WERI-Rb-1 (cell line): ENCODE measurements around the gene NAT9.
A peak's percentile ranks its signal among the peaks of the same experiment; 100 is the strongest.

Experiments
- DNase-seq: peaks from one replicate; pipeline ENCODE4 v3.0.0-alpha.2; 2020
- H3K27ac ChIP-seq: fragments of 250-450 bp; sonication (Bioruptor Pico); 2 replicates; pipeline ENCODE4 v1.5.1; 2020; ENCODE audit warnings: mild to moderate bottlenecking, moderate library complexity
- H3K27me3 ChIP-seq: fragments of 250-450 bp; sonication (Bioruptor Pico); 2 replicates; pipeline ENCODE4 v1.5.1; 2021; ENCODE audit warnings: mild to moderate bottlenecking, low read depth, moderate library complexity; ENCODE audit not compliant: insufficient read depth, severe bottlenecking
- H3K36me3 ChIP-seq: fragments of 250-450 bp; sonication (Bioruptor Pico); 2 replicates; pipeline ENCODE4 v1.5.1; 2020; ENCODE audit warnings: mild to moderate bottlenecking, moderate library complexity
- H3K4me3 ChIP-seq: 2 replicates; pipeline ENCODE4 v1.5.1; 2011; ENCODE audit warnings: low read depth, mild to moderate bottlenecking, control low read depth, low read length
- H3K9me3 ChIP-seq: fragments of 250-450 bp; sonication (Bioruptor Pico); 2 replicates; pipeline ENCODE4 v1.5.1; 2021; ENCODE audit warnings: mild to moderate bottlenecking, moderate library complexity; ENCODE audit not compliant: severe bottlenecking
- CTCF ChIP-seq: IDR thresholded peaks from 2 replicates; pipeline ENCODE4 v1.5.1; 2011; ENCODE audit warnings: low read depth, mild to moderate bottlenecking, control low read depth, inconsistent platforms, low read length

Gene NAT9

GRCh38 chr17:74801896-74802295 is 25.8 kb upstream of the NAT9 start:
- H3K9me3 ChIP-seq: no peaks in the 10 kb centered on the region
- no peaks in the 10 kb centered on the region for H3K27me3 ChIP-seq
- no peak for TF ChIP-seq CTCF
- H3K27ac ChIP-seq: peak overlapping the region; percentile 29
- no peak for DNase-seq
- H3K36me3 ChIP-seq: peaks cover 52% of the 10 kb centered on the region
- H3K4me3 ChIP-seq: no peak overlapping the region

- H3K9me3 ChIP-seq: no peaks in the 10 kb centered on the region
- no peak for TF ChIP-seq CTCF
- no peaks in the 10 kb centered on the region for H3K27me3 ChIP-seq
- no peak overlapping the region for H3K27ac ChIP-seq
- peaks cover 62% of the 10 kb centered on the region for H3K36me3 ChIP-seq
- no peak for DNase-seq
- H3K4me3 ChIP-seq: no peak overlapping the region
Measured at GRCh38 chr17:74800531-74800930, 24.4 kb upstream of the NAT9 start.

GRCh38 chr17:74799097-74799496 is 23.0 kb upstream of the NAT9 start:
- no peak for TF ChIP-seq CTCF
- Histone ChIP-seq H3K9me3 (no peaks in the 10 kb centered on the region), H3K27ac (peak overlapping the region; percentile 24; the same call in 1 of the 2 replicates), H3K27me3 (no peaks in the 10 kb centered on the region), H3K4me3 (no peak overlapping the region), H3K36me3 (peaks cover 65% of the 10 kb centered on the region)
- peak; percentile 72 for DNase-seq

GRCh38 chr17:74798239-74798707 is 22.1 kb upstream of the NAT9 start:
- H3K27me3 ChIP-seq: no peaks in the 10 kb centered on the region
- no peak overlapping the region for H3K27ac ChIP-seq
- peaks cover 65% of the 10 kb centered on the region for H3K36me3 ChIP-seq
- no peaks in the 10 kb centered on the region for H3K9me3 ChIP-seq
- H3K4me3 ChIP-seq: no peak overlapping the region
- DNase-seq: no peak
- no peak for TF ChIP-seq CTCF

GRCh38 chr17:74797824-74798223 is 21.7 kb upstream of the NAT9 start:
- H3K4me3 ChIP-seq: no peak overlapping the region
- no peaks in the 10 kb centered on the region for H3K27me3 ChIP-seq
- TF ChIP-seq CTCF: no peak
- no peak for DNase-seq
- peaks cover 69% of the 10 kb centered on the region for H3K36me3 ChIP-seq
- H3K27ac ChIP-seq: no peak overlapping the region
- H3K9me3 ChIP-seq: no peaks in the 10 kb centered on the region

GRCh38 chr17:74796866-74797265 is 20.7 kb upstream of the NAT9 start:
- no peak for TF ChIP-seq CTCF
- Histone ChIP-seq H3K27ac (no peak overlapping the region), H3K4me3 (no peak overlapping the region), H3K27me3 (no peaks in the 10 kb centered on the region), H3K9me3 (no peaks in the 10 kb centered on the region), H3K36me3 (peaks cover 77% of the 10 kb centered on the region)
- peak; percentile 57 for DNase-seq
